HepG2 (cell line): ENCODE results near the gene NPHP3. TPM values are rescaled to one million over a fixed set of nuclear protein-coding genes. Genes with fewer than 3 reads are reported as not detected.

Experiments
- ATAC-seq: fragments of 200-7000 bp; cut with Tn5 transposase; 3 replicates; pipeline ENCODE4 v1.9.1; 2020; ENCODE audit warnings: mild to moderate bottlenecking, moderate library complexity
- BruUV-seq: library from RNA; stranded (reverse); fragments of 400-500 nt; replicated peaks from 2 replicates; lab custom pipeline; 2021; lab: Mats Ljungman, UMichigan
- CTCF ChIA-PET: fragments of 300-600 bp; formaldehyde crosslinking; extraction: SDS; loops from one replicate; lab custom pipeline; 2021; ENCODE audit warnings: low total read pairs, inconsistent platforms, low intra/inter-chr PET ratio; lab: Yijun Ruan, JAX
- POLR2A ChIA-PET: fragments of 350-600 bp; sonication (Branson Sonifier 250); formaldehyde crosslinking; loops from one replicate; lab custom pipeline; 2020; ENCODE audit warnings: antibody characterized with exemption, inconsistent platforms; lab: Yijun Ruan, JAX
- DNase-seq: peaks from one replicate; pipeline ENCODE4 v3.0.0-alpha.2; 2015; ENCODE audit warnings: low spot score
- FAIRE-seq: peaks from 3 replicates; lab custom pipeline; 2011; peaks lifted over from hg19 to GRCh38; lab: Jason Lieb, UNC
- H2AFZ ChIP-seq: one replicate; pipeline ENCODE4 v1.6.1; 2011; ENCODE audit warnings: low read length, inconsistent platforms
- H3K27ac ChIP-seq: fragments of 300-600 bp; 3 replicates; pipeline ENCODE4 v1.8.0; 2011; ENCODE audit warnings: mixed run types, mild to moderate bottlenecking, mixed read lengths, low read length, inconsistent platforms; ENCODE audit not compliant: insufficient read depth; ENCODE audit errors: extremely low read length
- H3K27me3 ChIP-seq, 2 experiments: fragments of 200-600 bp in 1 of 2; 2 replicates in 1 of 2; 3 replicates in 1 of 2; pipeline versions ENCODE4 v1.6.0 to v1.8.0; 2011; ENCODE audit warnings: low read length in 2 of 2, mild to moderate bottlenecking in 2 of 2, moderate library complexity in 2 of 2, inconsistent platforms in 1 of 2; ENCODE audit not compliant: insufficient read depth in 2 of 2, control insufficient read depth in 1 of 2
- H3K36me3 ChIP-seq, 2 experiments: fragments of 200-600 bp in 1 of 2; replicated peaks in 1 of 2; 2 replicates in 1 of 2; 3 replicates in 1 of 2; pipeline versions ENCODE4 v1.5.1 to v1.8.0; 2011; ENCODE audit warnings: low read length in 2 of 2, inconsistent platforms in 1 of 2; ENCODE audit not compliant: insufficient read depth in 2 of 2, control insufficient read depth in 1 of 2
- H3K4me1 ChIP-seq: 2 replicates; pipeline ENCODE4 v1.5.1; 2012; ENCODE audit warnings: low read length, inconsistent platforms; ENCODE audit not compliant: insufficient read depth
- H3K4me2 ChIP-seq: 2 replicates; pipeline ENCODE4 v1.6.0; 2011; ENCODE audit warnings: low read depth, low read length, inconsistent platforms
- H3K4me3 ChIP-seq, 3 experiments: fragments of 200-600 bp in 1 of 3; sonication (generic), shearing (Covaris generic) in 1 of 3; replicated peaks in 1 of 3; 2 replicates each; pipeline ENCODE4 v1.5.1; 2011 to 2016; ENCODE audit warnings: low read length in 3 of 3, inconsistent platforms in 2 of 3, low read depth in 2 of 3, mild to moderate bottlenecking in 2 of 3, control low read depth in 1 of 3, mixed read lengths in 1 of 3; ENCODE audit not compliant: insufficient read depth in 1 of 3
- H3K79me2 ChIP-seq: one replicate; pipeline ENCODE4 v1.6.1; 2011; ENCODE audit warnings: low read length, inconsistent platforms; ENCODE audit not compliant: insufficient read depth
- H3K9ac ChIP-seq: 2 replicates; pipeline ENCODE4 v1.6.0; 2011; ENCODE audit warnings: mild to moderate bottlenecking, low read depth, low read length, inconsistent platforms; ENCODE audit not compliant: insufficient read depth
- H3K9me3 ChIP-seq: 2 replicates; pipeline ENCODE4 v1.5.1; 2012; ENCODE audit warnings: mild to moderate bottlenecking, low read length
- H4K20me1 ChIP-seq: 2 replicates; pipeline ENCODE4 v1.6.0; 2011; ENCODE audit warnings: inconsistent platforms, mild to moderate bottlenecking, low read length, moderate library complexity; ENCODE audit not compliant: insufficient read depth
- ARID3A ChIP-seq: IDR thresholded peaks from 2 replicates; pipeline ENCODE4 v1.6.1; 2012; ENCODE audit warnings: low read depth, low read length, improper control_type of control experiment
- BRD4 ChIP-seq: sonication (generic); formaldehyde crosslinking; IDR thresholded peaks from 2 replicates; pipeline ENCODE4 v1.4.0; 2020; ENCODE audit warnings: missing genetic modification reagents
- FOXA3 ChIP-seq: IDR thresholded peaks from 2 replicates; pipeline ENCODE4 v1.6.1; 2016; ENCODE audit warnings: missing genetic modification reagents, missing compliant biosample characterization
- HMG20A ChIP-seq: IDR thresholded peaks from 2 replicates; pipeline ENCODE4 v1.6.1; 2016; ENCODE audit warnings: borderline replicate concordance
- HNF1B ChIP-seq: sonication (generic); formaldehyde crosslinking; IDR thresholded peaks from 2 replicates; pipeline ENCODE4 v1.5.1; 2020; ENCODE audit warnings: mild to moderate bottlenecking, moderate library complexity, missing genetic modification reagents
- IKZF1 ChIP-seq: fragments of 450-650 bp; IDR thresholded peaks from 2 replicates; pipeline ENCODE4 v1.7.1; 2016
- STAG1 ChIP-seq: sonication (generic); formaldehyde crosslinking; IDR thresholded peaks from 2 replicates; pipeline ENCODE4 v1.4.0; 2020; ENCODE audit warnings: missing genetic modification reagents
- U2AF1 ChIP-seq: fragments of 200-400 bp; formaldehyde crosslinking; optimal IDR thresholded peaks from 2 replicates; pipeline ENCODE3; 2017; ENCODE audit warnings: mild to moderate bottlenecking, low read depth, low read length
- ZFP91 ChIP-seq: sonication (generic); formaldehyde crosslinking; IDR thresholded peaks from 2 replicates; pipeline ENCODE4 v1.9.0; 2022; ENCODE audit warnings: missing genetic modification reagents, mild to moderate bottlenecking, borderline replicate concordance
- ZFX ChIP-seq: sonication (generic); formaldehyde crosslinking; IDR thresholded peaks from 2 replicates; pipeline ENCODE4 v1.4.0; 2020; ENCODE audit warnings: mild to moderate bottlenecking, low read depth, missing genetic modification reagents, moderate library complexity
- ZNF264 ChIP-seq: sonication (generic); formaldehyde crosslinking; IDR thresholded peaks from 2 replicates; pipeline ENCODE4 v1.4.0; 2020; ENCODE audit warnings: missing genetic modification reagents
- ZNF709 ChIP-seq: sonication (generic); formaldehyde crosslinking; IDR thresholded peaks from 2 replicates; pipeline ENCODE4 v1.5.0; 2020; ENCODE audit warnings: mild to moderate bottlenecking, missing genetic modification reagents
- ZNF710 ChIP-seq: sonication (generic); formaldehyde crosslinking; IDR thresholded peaks from 2 replicates; pipeline ENCODE4 v1.5.0; 2020; ENCODE audit warnings: mild to moderate bottlenecking, missing genetic modification reagents, borderline replicate concordance
- ZNF788 ChIP-seq: sonication (generic); formaldehyde crosslinking; IDR thresholded peaks from 2 replicates; pipeline ENCODE4 v1.5.0; 2020; ENCODE audit warnings: mild to moderate bottlenecking, missing genetic modification reagents, borderline replicate concordance
- ZSCAN12 ChIP-seq: sonication (generic); formaldehyde crosslinking; IDR thresholded peaks from 2 replicates; pipeline ENCODE4 v1.9.0; 2021; ENCODE audit warnings: mild to moderate bottlenecking, missing genetic modification reagents
- WGBS: methylation state at CpG from one replicate; pipeline ENCODE4 v1.1.6; 2017; ENCODE audit warnings: low lambda C conversion rate; 5-methylcytosine and 5-hydroxymethylcytosine counted together
- in situ Hi-C: cut with HindIII; loops from 2 replicates; pipeline ENCODE4 v1.10.0; 2017; ENCODE audit warnings: low pct_unique_long_range_greater_than_20kb; ENCODE audit not compliant: extremely low pct_ligation_motif_present
- intact Hi-C: fragments of 100-400 bp; cut with micrococcal nuclease; formaldehyde crosslinking; loops from one replicate; pipeline ENCODE4 v1.10.0; 2022; ENCODE audit not compliant: unreplicated experiment
- polyA plus RNA-seq, 8 experiments: library from polyadenylated mRNA; depleted of rRNA in 3 of 8; stranded (reverse) in 7 of 8; unstranded in 1 of 8; fragments of >200 nt; fragmentation: Illumina TruSeq in 4 of 8; extraction: Trizol in 4 of 8; gene quantifications; 2 replicates each; pipeline versions ENCODE4 v1.2.1 to v1.2.3, GENCODE V29; 2011 to 2016; ENCODE audit warnings: low read depth in 4 of 8, missing spikeins in 1 of 8, mixed read lengths in 1 of 8; ENCODE audit not compliant: insufficient read depth in 1 of 8
- total RNA-seq, 5 experiments: library from RNA; depleted of rRNA; stranded (reverse); fragments of >200 nt; fragmentation: Illumina TruSeq; extraction: Trizol; gene quantifications; 2 replicates each; pipeline ENCODE4 v1.2.3, GENCODE V29; 2016; ENCODE audit warnings: low read depth in 1 of 5

NPHP3 gene
- total and polyA plus RNA-seq, 2 of the 13 experiments (the other 11 are each of a cell fraction or from before 2014, with no cell fraction given): 11.0 to 20.2 TPM

GRCh38 chr3:132642539-132642847 is 79.7 kb downstream of the NPHP3 start (continued):
- no peak for TF ChIP-seq HNF1B (CRISPR knock-in tag)

GRCh38 chr3:132641837-132642538 is 80.2 kb downstream of the NPHP3 start:
- POLR2A ChIA-PET: interaction anchor here (1.6 to 2.1 kb wide), 2 partner anchors 16 to 17 kb away, joined by 5 to 8 read pairs; partner anchors contain the start of gene ACAD11
- H4K20me1 ChIP-seq: no peaks in the 10 kb centered on the region; the same call in 1 of the 2 replicates
- in situ Hi-C loops: no loop called here
- no peak overlapping the region for H3K27ac ChIP-seq
- DNase-seq: peak; percentile 45
- H3K4me1 ChIP-seq: no peaks in the 10 kb centered on the region
- WGBS: 79% methylated on average over 5 of the region's 5 CpGs
- no peak overlapping the region for H3K9ac ChIP-seq
- no peak overlapping the region for H3K4me2 ChIP-seq
- peaks cover 2 to 14% of the 10 kb centered on the region in 2 experiments; a peak in 2 of 5 replicates for H3K36me3 ChIP-seq
- peak; percentile 34 for FAIRE-seq
- no peaks in the 10 kb centered on the region for H3K79me2 ChIP-seq
- CTCF ChIA-PET: interaction anchor here (1.4 to 2.8 kb wide), 2 partner anchors 104 to 106 kb away, joined by 7 to 33 read pairs; no protein-coding TSS in a partner anchor
- intact Hi-C loops: loop anchor here (1.0 kb wide), 1 partner anchor 106 kb away; no protein-coding TSS in a partner anchor
- BruUV-seq: no TSS peak
- no peaks in the 10 kb centered on the region for H3K9me3 ChIP-seq
- no peak overlapping the region for H2AFZ ChIP-seq
- no peaks in the 10 kb centered on the region for H3K27me3 ChIP-seq
- ATAC-seq: no peak; the same call in 2 of the 3 replicates
- no peak overlapping the region for H3K4me3 ChIP-seq
- TF ChIP-seq ZNF788 (CRISPR knock-in tag) (no peak), ZNF709 (CRISPR knock-in tag) (no peak), FOXA3 (peak; percentile 59), ZFP91 (CRISPR knock-in tag) (no peak), ZSCAN12 (CRISPR knock-in tag) (no peak), ARID3A (0 out of 2 replicates have a peak, but pooled peaks have one; percentile 33), HMG20A (no peak), IKZF1 (no peak), U2AF1 (no peak), ZNF264 (CRISPR knock-in tag) (no peak), BRD4 (no peak), ZFX (CRISPR knock-in tag) (no peak), ZNF710 (no peak), STAG1 (CRISPR knock-in tag) (peak; percentile 67)
